Liver (tissue), 9 donors: Measurements from ENCODE around the gene PRRG3. TPM values are rescaled to one million over a fixed set of nuclear protein-coding genes. Genes with fewer than 3 reads are reported as not detected.

Experiments
- DNase-seq: peaks from one replicate; pipeline ENCODE4 v3.0.0-alpha.2; 2017; ENCODE audit warnings: low spot score
- H3K27ac ChIP-seq, 2 donors: one replicate each; pipeline ENCODE4 v1.7.0; 2013; ENCODE audit warnings: inconsistent platforms in 2 of 2, low read length in 2 of 2, control low read depth in 1 of 2, low read depth in 1 of 2, mild to moderate bottlenecking in 1 of 2
- H3K27me3 ChIP-seq, 4 donors: one replicate each; pipeline versions ENCODE4 v1.6.1 to v1.7.0; 2013; ENCODE audit warnings: low read length in 3 of 4, inconsistent platforms in 1 of 4, mild to moderate bottlenecking in 1 of 4, moderate library complexity in 1 of 4; ENCODE audit not compliant: control insufficient read depth in 4 of 4, insufficient read depth in 4 of 4
- H3K36me3 ChIP-seq, 4 donors: one replicate each; pipeline versions ENCODE4 v1.6.1 to v1.7.0; 2013; ENCODE audit warnings: low read length in 3 of 4, mild to moderate bottlenecking in 3 of 4, low read depth in 1 of 4, moderate library complexity in 1 of 4; ENCODE audit not compliant: control insufficient read depth in 4 of 4, insufficient read depth in 3 of 4
- H3K4me1 ChIP-seq, 4 donors: one replicate each; pipeline versions ENCODE4 v1.6.1 to v1.7.0; 2013; ENCODE audit warnings: low read length in 3 of 4, mild to moderate bottlenecking in 3 of 4, moderate library complexity in 1 of 4; ENCODE audit not compliant: control insufficient read depth in 4 of 4, insufficient read depth in 4 of 4
- H3K4me3 ChIP-seq, 3 donors: one replicate each; pipeline versions ENCODE4 v1.6.1 to v1.7.0; 2013; ENCODE audit warnings: low read length in 3 of 3, control low read depth in 1 of 3, low read depth in 1 of 3, mild to moderate bottlenecking in 1 of 3
- H3K9ac ChIP-seq, 2 donors: one replicate each; pipeline ENCODE4 v1.7.0; 2013; ENCODE audit warnings: low read length in 2 of 2, mild to moderate bottlenecking in 2 of 2, moderate library complexity in 2 of 2, control low read depth in 1 of 2, low read depth in 1 of 2
- H3K9me3 ChIP-seq, 4 donors: one replicate each; pipeline versions ENCODE4 v1.6.1 to v1.7.0; 2013; ENCODE audit warnings: low read length in 3 of 4; ENCODE audit not compliant: control insufficient read depth in 4 of 4
- EGR1 ChIP-seq, 2 donors: IDR thresholded peaks; 2 replicates each; pipeline ENCODE4 v1.6.1; 2016 to 2018; ENCODE audit warnings: antibody characterized with exemption in 2 of 2, low read depth in 2 of 2
- FOXA1 ChIP-seq: IDR thresholded peaks from 2 replicates; pipeline ENCODE4 v1.6.1; 2016; ENCODE audit warnings: antibody characterized with exemption
- FOXA2 ChIP-seq: IDR thresholded peaks from 2 replicates; pipeline ENCODE4 v1.6.1; 2016; ENCODE audit warnings: antibody characterized with exemption
- GABPA ChIP-seq, 2 donors: IDR thresholded peaks in 1 of 2; conservative IDR thresholded peaks in 1 of 2; 2 replicates each; pipeline ENCODE4 v1.6.1; 2016; ENCODE audit warnings: antibody characterized with exemption in 2 of 2, mild to moderate bottlenecking in 1 of 2, moderate library complexity in 1 of 2
- HNF4A ChIP-seq, 2 donors: conservative IDR thresholded peaks; 2 replicates each; pipeline ENCODE4 v1.6.1; 2016; ENCODE audit warnings: antibody characterized with exemption in 2 of 2, mild to moderate bottlenecking in 2 of 2
- HNF4G ChIP-seq: IDR thresholded peaks from 2 replicates; pipeline ENCODE4 v1.6.1; 2016; ENCODE audit warnings: antibody characterized with exemption
- JUND ChIP-seq, 2 donors: IDR thresholded peaks; 2 replicates each; pipeline ENCODE4 v1.6.1; 2016; ENCODE audit warnings: antibody characterized with exemption in 2 of 2
- NR2F2 ChIP-seq: IDR thresholded peaks from 2 replicates; pipeline ENCODE4 v1.6.1; 2016; ENCODE audit warnings: antibody characterized with exemption
- RAD21 ChIP-seq, 2 donors: IDR thresholded peaks; 2 replicates each; pipeline ENCODE4 v1.6.1; 2016; ENCODE audit warnings: antibody characterized with exemption in 2 of 2, mild to moderate bottlenecking in 2 of 2
- RXRA ChIP-seq, 2 donors: IDR thresholded peaks; 2 replicates each; pipeline ENCODE4 v1.6.1; 2017 to 2018; ENCODE audit warnings: antibody characterized with exemption in 2 of 2, mild to moderate bottlenecking in 1 of 2
- SP1 ChIP-seq: IDR thresholded peaks from 2 replicates; pipeline ENCODE4 v1.6.1; 2018; ENCODE audit warnings: antibody characterized with exemption, mild to moderate bottlenecking
- TAF1 ChIP-seq: conservative IDR thresholded peaks from 2 replicates; pipeline ENCODE4 v1.6.1; 2016; ENCODE audit warnings: antibody characterized with exemption, mild to moderate bottlenecking
- YY1 ChIP-seq: IDR thresholded peaks from 2 replicates; pipeline ENCODE4 v1.6.1; 2016; ENCODE audit warnings: antibody characterized with exemption, mild to moderate bottlenecking
- WGBS: extraction: QIAGEN DNeasy Blood & Tissue Kit; methylation state at CpG from one replicate; pipeline ENCODE4 v1.1.7; 2013; 5-methylcytosine and 5-hydroxymethylcytosine counted together
- polyA plus RNA-seq, 2 donors: library from polyadenylated mRNA; stranded (reverse) in 1 of 2; unstranded in 1 of 2; fragments of 200-250 nt in 1 of 2; fragments of >200 nt in 1 of 2; fragmentation: Nextera tagmentation in 1 of 2; extraction: Ambion mirVana in 1 of 2; gene quantifications; one replicate each; pipeline versions ENCODE4 v1.2.1 to v1.2.3, GENCODE V29; 2013 to 2015
- total RNA-seq, 2 donors: library from RNA; depleted of rRNA; stranded (reverse); fragments of >200 nt; gene quantifications; one replicate each; pipeline ENCODE4 v1.2.3, GENCODE V29; 2014
- TF ChIP-seq, protein P1 (sequence below): IDR thresholded peaks from 2 replicates; pipeline ENCODE4 v1.6.1; 2016; ENCODE audit warnings: antibody characterized with exemption
- TF ChIP-seq, protein P2 (sequence below): IDR thresholded peaks from 2 replicates; pipeline ENCODE4 v1.6.1; 2016; ENCODE audit warnings: antibody characterized with exemption
- TF ChIP-seq, protein P3 (sequence below): fragments of 150-350 bp; IDR thresholded peaks from 2 replicates; pipeline ENCODE4 v1.5.1; 2017; ENCODE audit warnings: improper control_type of control experiment, low read depth, low read length; ENCODE audit not compliant: missing input control
- TF ChIP-seq, protein P4 (sequence below): IDR thresholded peaks from 2 replicates; pipeline ENCODE4 v1.6.1; 2016; ENCODE audit warnings: antibody characterized with exemption, mild to moderate bottlenecking
- TF ChIP-seq, protein P5 (sequence below): IDR thresholded peaks from 2 replicates; pipeline ENCODE4 v1.6.1; 2016; ENCODE audit warnings: antibody characterized with exemption
- donor health status: healthy.
- donor health status: healthy.
- donor health status: healthy.
- donor health status: healthy.
- donor health status: healthy.

Gene PRRG3
- total and polyA plus RNA-seq, 4 donors: under 0.01 to 0.05 (median 0.01) TPM; not detected in 1

DNA sequence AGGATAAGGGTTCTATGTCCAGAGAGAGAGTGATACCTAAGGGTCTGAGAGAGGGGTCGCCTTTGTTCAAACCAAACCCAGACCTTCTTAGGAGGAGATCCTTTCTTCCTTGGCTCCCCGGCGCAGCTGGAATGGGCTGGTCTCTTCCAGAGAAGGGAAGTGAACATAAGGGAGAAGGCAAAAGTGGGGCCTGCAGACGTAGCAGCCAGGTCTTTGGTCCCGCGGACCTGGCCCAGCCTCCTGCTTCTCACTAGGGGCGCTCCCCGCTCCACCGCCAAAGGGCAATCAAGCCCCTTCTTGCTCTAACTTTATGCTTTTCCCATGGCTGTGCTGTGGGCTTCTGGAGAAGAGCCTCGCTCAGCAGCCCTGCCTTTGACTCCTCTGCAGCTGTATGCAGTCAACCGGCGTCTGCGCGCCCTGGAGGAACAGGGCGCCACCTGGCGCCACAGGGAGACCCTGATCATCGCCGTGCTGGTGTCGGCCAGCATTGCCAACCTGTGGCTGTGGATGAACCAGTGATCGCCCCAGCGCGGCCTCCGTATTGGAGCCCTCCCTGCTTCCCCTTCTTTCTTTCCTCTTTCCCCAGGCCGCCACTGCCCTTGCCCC is 27.1 kb downstream of the PRRG3 start:
- TF ChIP-seq RAD21 (IDR thresholded peaks at IDR 0.05): peak in 1 of 2 donors; percentile 53
- TF ChIP-seq, protein P1, sequence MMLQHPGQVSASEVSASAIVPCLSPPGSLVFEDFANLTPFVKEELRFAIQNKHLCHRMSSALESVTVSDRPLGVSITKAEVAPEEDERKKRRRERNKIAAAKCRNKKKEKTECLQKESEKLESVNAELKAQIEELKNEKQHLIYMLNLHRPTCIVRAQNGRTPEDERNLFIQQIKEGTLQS: no peak
- Histone ChIP-seq H3K27me3 (no peaks in the 10 kb centered on the region), H3K9ac (no peak overlapping the region), H3K36me3 (no peaks in the 10 kb centered on the region), H3K9me3 (no peaks in the 10 kb centered on the region), H3K4me1 (peaks cover 0 to 12% (median 3%) of the 10 kb centered on the region in 4 donors), H3K27ac (no peak overlapping the region), H3K4me3 (no peak overlapping the region)
- peak; percentile 34 for DNase-seq
- 63% methylated on average over 24 of the region's 24 CpGs for WGBS

DNA sequence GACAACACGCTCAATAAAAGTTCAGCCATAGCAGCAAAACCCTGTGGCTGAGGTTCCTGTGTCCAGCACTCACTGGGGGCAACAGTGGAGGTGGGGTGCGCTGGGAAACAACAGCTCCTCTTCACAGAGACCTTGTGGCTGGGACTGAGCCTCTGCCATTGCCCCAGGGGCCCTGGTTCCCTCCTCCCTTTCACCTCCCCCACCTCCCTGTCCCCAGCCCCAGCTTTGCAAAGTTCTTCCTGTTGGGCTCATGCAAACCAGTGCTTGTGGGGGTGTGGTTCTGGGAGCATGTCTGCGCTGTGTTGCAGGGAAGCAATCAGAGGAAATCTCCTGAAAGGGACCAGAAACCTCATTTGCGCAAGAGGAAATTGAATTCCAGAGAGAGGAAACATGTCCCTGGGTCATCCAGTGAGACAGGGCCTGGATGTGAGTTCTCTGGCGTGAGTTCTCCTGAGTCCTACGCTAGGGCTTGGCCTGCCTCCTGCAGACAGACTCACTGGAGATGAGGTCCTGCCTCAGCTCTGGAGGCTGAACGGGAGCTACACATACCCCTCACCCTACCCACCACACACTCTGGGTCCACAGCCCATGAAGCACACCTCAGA is 28.0 kb downstream of the PRRG3 start:
- Histone ChIP-seq H3K36me3 (no peaks in the 10 kb centered on the region), H3K27me3 (no peaks in the 10 kb centered on the region), H3K27ac (no peak overlapping the region), H3K4me1 (peaks cover 0 to 12% (median 3%) of the 10 kb centered on the region in 4 donors), H3K4me3 (no peak overlapping the region), H3K9ac (no peak overlapping the region), H3K9me3 (no peaks in the 10 kb centered on the region)
- no peak for DNase-seq
- WGBS: 83% methylated on average over 7 of the region's 7 CpGs
- TF ChIP-seq, protein P2, sequence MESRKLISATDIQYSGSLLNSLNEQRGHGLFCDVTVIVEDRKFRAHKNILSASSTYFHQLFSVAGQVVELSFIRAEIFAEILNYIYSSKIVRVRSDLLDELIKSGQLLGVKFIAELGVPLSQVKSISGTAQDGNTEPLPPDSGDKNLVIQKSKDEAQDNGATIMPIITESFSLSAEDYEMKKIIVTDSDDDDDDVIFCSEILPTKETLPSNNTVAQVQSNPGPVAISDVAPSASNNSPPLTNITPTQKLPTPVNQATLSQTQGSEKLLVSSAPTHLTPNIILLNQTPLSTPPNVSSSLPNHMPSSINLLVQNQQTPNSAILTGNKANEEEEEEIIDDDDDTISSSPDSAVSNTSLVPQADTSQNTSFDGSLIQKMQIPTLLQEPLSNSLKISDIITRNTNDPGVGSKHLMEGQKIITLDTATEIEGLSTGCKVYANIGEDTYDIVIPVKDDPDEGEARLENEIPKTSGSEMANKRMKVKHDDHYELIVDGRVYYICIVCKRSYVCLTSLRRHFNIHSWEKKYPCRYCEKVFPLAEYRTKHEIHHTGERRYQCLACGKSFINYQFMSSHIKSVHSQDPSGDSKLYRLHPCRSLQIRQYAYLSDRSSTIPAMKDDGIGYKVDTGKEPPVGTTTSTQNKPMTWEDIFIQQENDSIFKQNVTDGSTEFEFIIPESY: no peak
- TF ChIP-seq, protein P3, sequence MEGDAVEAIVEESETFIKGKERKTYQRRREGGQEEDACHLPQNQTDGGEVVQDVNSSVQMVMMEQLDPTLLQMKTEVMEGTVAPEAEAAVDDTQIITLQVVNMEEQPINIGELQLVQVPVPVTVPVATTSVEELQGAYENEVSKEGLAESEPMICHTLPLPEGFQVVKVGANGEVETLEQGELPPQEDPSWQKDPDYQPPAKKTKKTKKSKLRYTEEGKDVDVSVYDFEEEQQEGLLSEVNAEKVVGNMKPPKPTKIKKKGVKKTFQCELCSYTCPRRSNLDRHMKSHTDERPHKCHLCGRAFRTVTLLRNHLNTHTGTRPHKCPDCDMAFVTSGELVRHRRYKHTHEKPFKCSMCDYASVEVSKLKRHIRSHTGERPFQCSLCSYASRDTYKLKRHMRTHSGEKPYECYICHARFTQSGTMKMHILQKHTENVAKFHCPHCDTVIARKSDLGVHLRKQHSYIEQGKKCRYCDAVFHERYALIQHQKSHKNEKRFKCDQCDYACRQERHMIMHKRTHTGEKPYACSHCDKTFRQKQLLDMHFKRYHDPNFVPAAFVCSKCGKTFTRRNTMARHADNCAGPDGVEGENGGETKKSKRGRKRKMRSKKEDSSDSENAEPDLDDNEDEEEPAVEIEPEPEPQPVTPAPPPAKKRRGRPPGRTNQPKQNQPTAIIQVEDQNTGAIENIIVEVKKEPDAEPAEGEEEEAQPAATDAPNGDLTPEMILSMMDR: no peak
- TF ChIP-seq SP1 (no peak), YY1 (no peak), GABPA (IDR thresholded peaks at IDR 0.05 in 1 of 2, conservative IDR thresholded peaks at IDR 0.05 in 1 of 2) (no peak), EGR1 (IDR thresholded peaks at IDR 0.05; ENCODE audit: low read depth in 2 of 2) (no peak), FOXA1 (no peak), HNF4G (no peak), NR2F2 (no peak), JUND (IDR thresholded peaks at IDR 0.05) (no peak), RXRA (IDR thresholded peaks at IDR 0.05) (no peak), HNF4A (conservative IDR thresholded peaks at IDR 0.05) (no peak), TAF1 (no peak), FOXA2 (no peak), RAD21 (IDR thresholded peaks at IDR 0.05) (no peak)
- TF ChIP-seq, protein P4, sequence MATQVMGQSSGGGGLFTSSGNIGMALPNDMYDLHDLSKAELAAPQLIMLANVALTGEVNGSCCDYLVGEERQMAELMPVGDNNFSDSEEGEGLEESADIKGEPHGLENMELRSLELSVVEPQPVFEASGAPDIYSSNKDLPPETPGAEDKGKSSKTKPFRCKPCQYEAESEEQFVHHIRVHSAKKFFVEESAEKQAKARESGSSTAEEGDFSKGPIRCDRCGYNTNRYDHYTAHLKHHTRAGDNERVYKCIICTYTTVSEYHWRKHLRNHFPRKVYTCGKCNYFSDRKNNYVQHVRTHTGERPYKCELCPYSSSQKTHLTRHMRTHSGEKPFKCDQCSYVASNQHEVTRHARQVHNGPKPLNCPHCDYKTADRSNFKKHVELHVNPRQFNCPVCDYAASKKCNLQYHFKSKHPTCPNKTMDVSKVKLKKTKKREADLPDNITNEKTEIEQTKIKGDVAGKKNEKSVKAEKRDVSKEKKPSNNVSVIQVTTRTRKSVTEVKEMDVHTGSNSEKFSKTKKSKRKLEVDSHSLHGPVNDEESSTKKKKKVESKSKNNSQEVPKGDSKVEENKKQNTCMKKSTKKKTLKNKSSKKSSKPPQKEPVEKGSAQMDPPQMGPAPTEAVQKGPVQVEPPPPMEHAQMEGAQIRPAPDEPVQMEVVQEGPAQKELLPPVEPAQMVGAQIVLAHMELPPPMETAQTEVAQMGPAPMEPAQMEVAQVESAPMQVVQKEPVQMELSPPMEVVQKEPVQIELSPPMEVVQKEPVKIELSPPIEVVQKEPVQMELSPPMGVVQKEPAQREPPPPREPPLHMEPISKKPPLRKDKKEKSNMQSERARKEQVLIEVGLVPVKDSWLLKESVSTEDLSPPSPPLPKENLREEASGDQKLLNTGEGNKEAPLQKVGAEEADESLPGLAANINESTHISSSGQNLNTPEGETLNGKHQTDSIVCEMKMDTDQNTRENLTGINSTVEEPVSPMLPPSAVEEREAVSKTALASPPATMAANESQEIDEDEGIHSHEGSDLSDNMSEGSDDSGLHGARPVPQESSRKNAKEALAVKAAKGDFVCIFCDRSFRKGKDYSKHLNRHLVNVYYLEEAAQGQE: no peak
- TF ChIP-seq, protein P5, sequence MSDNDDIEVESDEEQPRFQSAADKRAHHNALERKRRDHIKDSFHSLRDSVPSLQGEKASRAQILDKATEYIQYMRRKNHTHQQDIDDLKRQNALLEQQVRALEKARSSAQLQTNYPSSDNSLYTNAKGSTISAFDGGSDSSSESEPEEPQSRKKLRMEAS: no peak
- TF ChIP-seq, protein P1: no peak
